H9 (cell line): ENCODE results near the gene PHC3. TPM values are rescaled to one million over a fixed set of nuclear protein-coding genes. Genes with fewer than 3 reads are reported as not detected.
A peak's percentile ranks its signal among the peaks of the same experiment; 100 is the strongest.
"Not testable (repeated sequence)": the region's sequence is repeated elsewhere in the genome, so short reads cannot be mapped to it uniquely, and the experiment has no call there.

Experiments used
- DNase-seq: peaks from one replicate; pipeline ENCODE4 v3.0.0-alpha.2; 2017
- H2AFZ ChIP-seq: one replicate; pipeline ENCODE4 v1.6.1; 2013; ENCODE audit warnings: mild to moderate bottlenecking, low read length, control low read depth, moderate library complexity
- H2AK5ac ChIP-seq: 2 replicates; pipeline ENCODE4 v1.6.1; 2013; ENCODE audit warnings: low read length, control low read depth, mixed read lengths; ENCODE audit not compliant: insufficient read length
- H2BK120ac ChIP-seq: one replicate; pipeline ENCODE4 v1.6.1; 2013; ENCODE audit warnings: low read depth, mild to moderate bottlenecking, low read length, control low read depth, inconsistent platforms; ENCODE audit not compliant: poor library complexity, severe bottlenecking
- H2BK12ac ChIP-seq: 2 replicates; pipeline ENCODE4 v1.6.1; 2013; ENCODE audit warnings: low read length, control low read depth, mixed read lengths, low read depth; ENCODE audit not compliant: insufficient read length
- H2BK15ac ChIP-seq: 2 replicates; pipeline ENCODE4 v1.6.1; 2013; ENCODE audit warnings: low read depth, low read length, control low read depth
- H2BK20ac ChIP-seq: one replicate; pipeline ENCODE4 v1.6.1; 2013; ENCODE audit warnings: low read depth, mild to moderate bottlenecking, low read length, control low read depth, inconsistent platforms; ENCODE audit not compliant: poor library complexity, severe bottlenecking
- H2BK5ac ChIP-seq: 2 replicates; pipeline ENCODE4 v1.6.1; 2013; ENCODE audit warnings: low read length, control low read depth, mixed read lengths; ENCODE audit not compliant: insufficient read length
- H3K14ac ChIP-seq: 2 replicates; pipeline ENCODE4 v1.6.1; 2013; ENCODE audit warnings: low read length, control low read depth; ENCODE audit not compliant: insufficient read depth
- H3K18ac ChIP-seq: 2 replicates; pipeline ENCODE4 v1.6.1; 2013; ENCODE audit warnings: low read depth, mild to moderate bottlenecking, mixed read lengths, low read length, control low read depth; ENCODE audit not compliant: insufficient read length
- H3K23ac ChIP-seq: 2 replicates; pipeline ENCODE4 v1.6.1; 2013; ENCODE audit warnings: low read length, control low read depth, mixed read lengths, low read depth; ENCODE audit not compliant: insufficient read length
- H3K23me2 ChIP-seq: 2 replicates; pipeline ENCODE4 v1.6.1; 2013; ENCODE audit warnings: low read depth, mild to moderate bottlenecking, mixed read lengths, low read length, control low read depth; ENCODE audit not compliant: insufficient read length, poor library complexity, severe bottlenecking
- H3K27ac ChIP-seq: 2 replicates; pipeline ENCODE4 v1.5.1; 2013; ENCODE audit warnings: low read length, control low read depth, mixed read lengths, low read depth; ENCODE audit not compliant: insufficient read length
- H3K27me3 ChIP-seq: 2 replicates; pipeline ENCODE4 v1.6.1; 2013; ENCODE audit warnings: low read length, control low read depth, inconsistent platforms; ENCODE audit not compliant: insufficient read depth
- H3K4ac ChIP-seq: 2 replicates; pipeline ENCODE4 v1.6.1; 2013; ENCODE audit warnings: low read depth, mild to moderate bottlenecking, control low read depth, inconsistent platforms, low read length, moderate library complexity
- H3K4me1 ChIP-seq: 2 replicates; pipeline ENCODE4 v1.6.1; 2013; ENCODE audit warnings: low read length, control low read depth, inconsistent platforms; ENCODE audit not compliant: insufficient read depth
- H3K4me2 ChIP-seq: 2 replicates; pipeline ENCODE4 v1.6.1; 2013; ENCODE audit warnings: low read length, control low read depth, mixed read lengths; ENCODE audit not compliant: insufficient read length, insufficient read depth
- H3K56ac ChIP-seq: 2 replicates; pipeline ENCODE4 v1.6.1; 2013; ENCODE audit warnings: low read depth, mild to moderate bottlenecking, mixed read lengths, low read length, control low read depth; ENCODE audit not compliant: insufficient read length
- H3K79me1 ChIP-seq: 2 replicates; pipeline ENCODE4 v1.6.1; 2013; ENCODE audit warnings: low read depth, mild to moderate bottlenecking, moderate library complexity, low read length, control low read depth, inconsistent platforms; ENCODE audit not compliant: insufficient read depth, poor library complexity, severe bottlenecking
- H3K79me2 ChIP-seq: 2 replicates; pipeline ENCODE4 v1.6.1; 2013; ENCODE audit warnings: low read length, control low read depth, inconsistent platforms; ENCODE audit not compliant: insufficient read depth
- H3K9ac ChIP-seq: 2 replicates; pipeline ENCODE4 v1.6.1; 2013; ENCODE audit warnings: low read length, control low read depth, mixed read lengths; ENCODE audit not compliant: insufficient read length; ENCODE audit errors: extremely low read depth
- H3K9me3 ChIP-seq: one replicate; pipeline ENCODE4 v1.6.1; 2013; ENCODE audit warnings: low read depth, low read length, inconsistent platforms; ENCODE audit not compliant: control insufficient read depth
- H3T11ph ChIP-seq: one replicate; pipeline ENCODE4 v1.6.1; 2013; ENCODE audit warnings: mild to moderate bottlenecking, low read length, control low read depth, inconsistent platforms
- H4K20me1 ChIP-seq: one replicate; pipeline ENCODE4 v1.6.1; 2013; ENCODE audit not compliant: control insufficient read depth, insufficient read length, insufficient read depth
- H4K5ac ChIP-seq: 2 replicates; pipeline ENCODE4 v1.6.1; 2013; ENCODE audit warnings: low read depth, mild to moderate bottlenecking, mixed read lengths, low read length, control low read depth; ENCODE audit not compliant: insufficient read length
- H4K8ac ChIP-seq: replicated peaks from 2 replicates; pipeline ENCODE4 v1.6.1; 2013; ENCODE audit warnings: low read length, control low read depth, mixed read lengths, low read depth; ENCODE audit not compliant: insufficient read length
- H4K91ac ChIP-seq: 2 replicates; pipeline ENCODE4 v1.6.1; 2013; ENCODE audit warnings: low read depth, mild to moderate bottlenecking, moderate library complexity, mixed read lengths, low read length, control low read depth; ENCODE audit not compliant: insufficient read length
- H3K27ac Mint-ChIP-seq, 3 experiments: 2 replicates in 2 of 3; 3 replicates in 1 of 3; pipeline ENCODE4 v1.8.0; 2020 to 2021; ENCODE audit warnings: mixed read lengths in 3 of 3, mild to moderate bottlenecking in 1 of 3, moderate library complexity in 1 of 3
- H3K27me3 Mint-ChIP-seq: 2 replicates; pipeline ENCODE4 v1.8.0; 2021; ENCODE audit warnings: low read depth, mild to moderate bottlenecking, moderate library complexity, mixed read lengths
- H3K36me3 Mint-ChIP-seq, 3 experiments: 2 replicates in 2 of 3; 3 replicates in 1 of 3; pipeline ENCODE4 v1.8.0; 2020 to 2021; ENCODE audit warnings: low read depth in 3 of 3, mixed read lengths in 3 of 3; ENCODE audit not compliant: insufficient read depth in 1 of 3
- H3K4me1 Mint-ChIP-seq, 2 experiments: 2 replicates each; pipeline ENCODE4 v1.8.0; 2020; ENCODE audit warnings: mixed read lengths in 2 of 2
- H3K4me3 Mint-ChIP-seq, 2 experiments: 2 replicates in 1 of 2; 3 replicates in 1 of 2; pipeline ENCODE4 v1.8.0; 2020 to 2021; ENCODE audit warnings: mild to moderate bottlenecking in 2 of 2, mixed read lengths in 2 of 2, moderate library complexity in 1 of 2
- H3K9me3 Mint-ChIP-seq, 2 experiments: 2 replicates in 1 of 2; 3 replicates in 1 of 2; pipeline ENCODE4 v1.8.0; 2020; ENCODE audit warnings: mild to moderate bottlenecking in 2 of 2, mixed read lengths in 2 of 2, moderate library complexity in 1 of 2
- WGBS: extraction: QIAGEN DNeasy Blood & Tissue Kit; methylation state at CpG from one replicate; pipeline ENCODE4 v1.1.7; 2013; ENCODE audit warnings: missing lambda C conversion rate, low lambda C conversion rate, mixed read lengths; ENCODE audit not compliant: insufficient read length; ENCODE audit errors: extremely low coverage; 5-methylcytosine and 5-hydroxymethylcytosine counted together
- total RNA-seq: library from RNA; stranded (reverse); gene quantifications from 2 replicates; pipeline ENCODE4 v1.2.1, GENCODE V29; 2021
- TF ChIP-seq, protein P1 (sequence below): fragments of 200-600 bp; sonication (generic); conservative IDR thresholded peaks from 3 replicates; pipeline ENCODE4 v1.8.0; 2021; ENCODE audit warnings: antibody characterized with exemption, mild to moderate bottlenecking

PHC3 gene
- total RNA-seq, 1 experiment from 2014 or later: 26.4 TPM

DNA sequence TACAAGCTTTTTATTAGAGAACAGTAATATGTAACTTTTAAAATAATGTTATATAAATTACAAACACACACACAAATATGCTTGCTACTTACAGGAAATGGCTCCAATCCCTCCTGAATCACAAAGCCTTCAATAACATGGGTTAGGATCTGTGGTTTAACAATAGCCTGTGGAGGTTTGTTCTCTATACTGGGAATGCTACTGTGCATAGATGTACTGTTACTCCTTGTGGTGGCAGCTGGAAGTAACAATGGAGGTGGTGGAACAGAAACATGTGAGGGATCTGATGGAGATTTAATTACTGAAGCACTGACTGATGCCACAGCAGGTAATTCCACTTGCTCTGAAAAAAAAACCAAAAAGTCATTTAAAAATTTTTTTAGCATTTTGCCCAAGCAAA lies 64.4 kb downstream of the PHC3 start:
- H3K79me1 ChIP-seq: no peaks in the 10 kb centered on the region
- H3K27me3 ChIP-seq: no peaks in the 10 kb centered on the region
- no peak overlapping the region for H3K18ac ChIP-seq
- H3K36me3 Mint-ChIP-seq: peaks cover 12 to 73% (median 35%) of the 10 kb centered on the region in 3 experiments
- no peak overlapping the region for H2BK12ac ChIP-seq
- H3K9ac ChIP-seq: no peak overlapping the region
- H3K79me2 ChIP-seq: no peaks in the 10 kb centered on the region
- no peak overlapping the region for H3K27ac Mint-ChIP-seq
- no peak overlapping the region for H4K91ac ChIP-seq
- no peak overlapping the region for H3K4ac ChIP-seq
- H2AFZ ChIP-seq: no peak overlapping the region
- no peak overlapping the region for H3K4me2 ChIP-seq
- TF ChIP-seq, protein P1, sequence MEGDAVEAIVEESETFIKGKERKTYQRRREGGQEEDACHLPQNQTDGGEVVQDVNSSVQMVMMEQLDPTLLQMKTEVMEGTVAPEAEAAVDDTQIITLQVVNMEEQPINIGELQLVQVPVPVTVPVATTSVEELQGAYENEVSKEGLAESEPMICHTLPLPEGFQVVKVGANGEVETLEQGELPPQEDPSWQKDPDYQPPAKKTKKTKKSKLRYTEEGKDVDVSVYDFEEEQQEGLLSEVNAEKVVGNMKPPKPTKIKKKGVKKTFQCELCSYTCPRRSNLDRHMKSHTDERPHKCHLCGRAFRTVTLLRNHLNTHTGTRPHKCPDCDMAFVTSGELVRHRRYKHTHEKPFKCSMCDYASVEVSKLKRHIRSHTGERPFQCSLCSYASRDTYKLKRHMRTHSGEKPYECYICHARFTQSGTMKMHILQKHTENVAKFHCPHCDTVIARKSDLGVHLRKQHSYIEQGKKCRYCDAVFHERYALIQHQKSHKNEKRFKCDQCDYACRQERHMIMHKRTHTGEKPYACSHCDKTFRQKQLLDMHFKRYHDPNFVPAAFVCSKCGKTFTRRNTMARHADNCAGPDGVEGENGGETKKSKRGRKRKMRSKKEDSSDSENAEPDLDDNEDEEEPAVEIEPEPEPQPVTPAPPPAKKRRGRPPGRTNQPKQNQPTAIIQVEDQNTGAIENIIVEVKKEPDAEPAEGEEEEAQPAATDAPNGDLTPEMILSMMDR: peak; percentile 55
- no peak overlapping the region for H4K5ac ChIP-seq
- H2BK20ac ChIP-seq: no peak overlapping the region
- H3K4me1 ChIP-seq: no peaks in the 10 kb centered on the region
- H3K27ac ChIP-seq: no peak overlapping the region
- H3K4me3 Mint-ChIP-seq: no peak overlapping the region
- H3K23ac ChIP-seq: no peak overlapping the region
- no peaks in the 10 kb centered on the region for H3K23me2 ChIP-seq
- H3K14ac ChIP-seq: no peak overlapping the region
- DNase-seq: no peak
- no peaks in the 10 kb centered on the region for H3K9me3 ChIP-seq
- no peak overlapping the region for H2AK5ac ChIP-seq
- no peaks in the 10 kb centered on the region for H3K4me1 Mint-ChIP-seq
- no peaks in the 10 kb centered on the region for H3K27me3 Mint-ChIP-seq
- H4K20me1 ChIP-seq: no peaks in the 10 kb centered on the region
- no peak overlapping the region for H3K56ac ChIP-seq
- H3T11ph ChIP-seq: no peak overlapping the region
- H3K9me3 Mint-ChIP-seq: no peaks in the 10 kb centered on the region
- no peak overlapping the region for H2BK15ac ChIP-seq
- H2BK120ac ChIP-seq: no peak overlapping the region
- H2BK5ac ChIP-seq: no peak overlapping the region
- H4K8ac ChIP-seq: no peak overlapping the region

GRCh38 chr3:170114165-170114564 lies 67.4 kb downstream of the PHC3 start:
- H2BK120ac ChIP-seq, H4K8ac ChIP-seq, H3K4ac ChIP-seq, H2BK15ac ChIP-seq, H2AFZ ChIP-seq, H3K27me3 Mint-ChIP-seq, H2AK5ac ChIP-seq, H3K23me2 ChIP-seq, H4K91ac ChIP-seq, H4K20me1 ChIP-seq, H3K14ac ChIP-seq, H2BK5ac ChIP-seq, H3K79me2 ChIP-seq, H3K56ac ChIP-seq, H3K4me1 Mint-ChIP-seq, H3K9ac ChIP-seq, H2BK12ac ChIP-seq, H3K9me3 ChIP-seq, H2BK20ac ChIP-seq, H3K27ac ChIP-seq, H3K4me3 Mint-ChIP-seq, H3T11ph ChIP-seq, H3K27me3 ChIP-seq, H3K18ac ChIP-seq, H3K4me2 ChIP-seq, H3K79me1 ChIP-seq, DNase-seq, H3K9me3 Mint-ChIP-seq, H3K4me1 ChIP-seq, H3K23ac ChIP-seq, H4K5ac ChIP-seq: not testable (repeated sequence)
- no CpG with 5 or more reads among the region's 8 CpGs for WGBS
- Mint-ChIP-seq H3K36me3 (peaks cover 10 to 48% (median 21%) of the 10 kb centered on the region in 3 experiments), H3K27ac (peak overlapping the region in 2 of 3 experiments; percentile 8 to 79; a peak in 2 of 7 replicates)
